Keratinocyte (primary cell): ENCODE measurements around the gene OXNAD1. TPM values are rescaled to one million over a fixed set of nuclear protein-coding genes. Genes with fewer than 3 reads are reported as not detected.

Source experiments
- DNase-seq: peaks from one replicate; pipeline ENCODE4 v3.0.0-alpha.2; 2011; ENCODE audit warnings: low read depth, missing footprints, low spot score
- FAIRE-seq: peaks from 2 replicates; lab custom pipeline; 2011; peaks lifted over from hg19 to GRCh38; lab: Jason Lieb, UNC
- H2AFZ ChIP-seq: 2 replicates; pipeline ENCODE4 v1.6.0; 2012; ENCODE audit warnings: low read length, control low read depth, inconsistent platforms; ENCODE audit not compliant: control insufficient read depth
- H3K27ac ChIP-seq: 2 replicates; pipeline ENCODE4 v1.5.1; 2011; ENCODE audit warnings: low read length; ENCODE audit not compliant: control insufficient read depth, insufficient read depth
- H3K27me3 ChIP-seq: 3 replicates; pipeline ENCODE4 v1.6.0; 2011; ENCODE audit warnings: low read length; ENCODE audit not compliant: control insufficient read depth, insufficient read depth; ENCODE audit errors: extremely low read depth
- H3K36me3 ChIP-seq, 2 experiments: 2 replicates in 1 of 2; 3 replicates in 1 of 2; pipeline ENCODE4 v1.5.1; 2011; ENCODE audit warnings: low read length in 2 of 2, mild to moderate bottlenecking in 1 of 2; ENCODE audit not compliant: control insufficient read depth in 2 of 2, insufficient read depth in 2 of 2; ENCODE audit errors: extremely low read depth in 1 of 2
- H3K4me1 ChIP-seq: 3 replicates; pipeline ENCODE4 v1.5.1; 2011; ENCODE audit warnings: low read length; ENCODE audit not compliant: control insufficient read depth, insufficient read depth; ENCODE audit errors: extremely low read depth
- H3K4me2 ChIP-seq: 3 replicates; pipeline ENCODE4 v1.6.0; 2011; ENCODE audit warnings: low read depth, low read length; ENCODE audit not compliant: control insufficient read depth, insufficient read depth; ENCODE audit errors: extremely low read depth
- H3K4me3 ChIP-seq, 3 experiments: fragments of 200-600 bp in 1 of 3; sonication (generic) in 1 of 3; 2 replicates in 2 of 3; 3 replicates in 1 of 3; pipeline ENCODE4 v1.5.1; 2011 to 2016; ENCODE audit warnings: low read length in 3 of 3, mild to moderate bottlenecking in 3 of 3, control low read depth in 2 of 3, inconsistent platforms in 1 of 3, low read depth in 1 of 3, mixed read lengths in 1 of 3, mixed run types in 1 of 3, moderate library complexity in 1 of 3; ENCODE audit not compliant: control insufficient read depth in 2 of 3, insufficient read depth in 2 of 3; ENCODE audit errors: extremely low read depth in 1 of 3
- H3K79me2 ChIP-seq: 2 replicates; pipeline ENCODE4 v1.6.0; 2012; ENCODE audit warnings: low read length; ENCODE audit not compliant: control insufficient read depth, insufficient read depth
- H3K9ac ChIP-seq: 3 replicates; pipeline ENCODE4 v1.6.0; 2011; ENCODE audit warnings: low read length; ENCODE audit not compliant: control insufficient read depth, insufficient read depth; ENCODE audit errors: extremely low read depth
- H3K9me1 ChIP-seq: 3 replicates; pipeline ENCODE4 v1.6.0; 2011; ENCODE audit warnings: low read length; ENCODE audit not compliant: control insufficient read depth, insufficient read depth; ENCODE audit errors: extremely low read depth
- H3K9me3 ChIP-seq: 2 replicates; pipeline ENCODE4 v1.5.1; 2012; ENCODE audit warnings: low read depth, low read length; ENCODE audit not compliant: control insufficient read depth
- H4K20me1 ChIP-seq: 3 replicates; pipeline ENCODE4 v1.6.0; 2011; ENCODE audit warnings: low read length; ENCODE audit not compliant: control insufficient read depth, insufficient read depth; ENCODE audit errors: extremely low read depth
- EZH2 ChIP-seq: IDR thresholded peaks from one replicate; pipeline ENCODE4 v1.6.1; 2012; ENCODE audit warnings: inconsistent platforms, mild to moderate bottlenecking, low read length, moderate library complexity
- dilution Hi-C: fragments of 300-500 bp; cut with MboI; formaldehyde crosslinking; loops from one replicate; pipeline ENCODE4 v1.7.0; 2020; ENCODE audit warnings: low sequenced_read_pairs; ENCODE audit not compliant: extremely low pct_ligation_motif_present
- polyA plus RNA-seq, 5 experiments: library from polyadenylated mRNA; depleted of rRNA in 3 of 5; stranded (reverse) in 3 of 5; stranded (forward) in 1 of 5; unstranded in 1 of 5; fragments of >200 nt; gene quantifications; 1 replicate in 1 of 5; 2 replicates in 3 of 5; 3 replicates in 1 of 5; pipeline versions ENCODE4 v1.2.1 to v1.2.3, GENCODE V29; 2011 to 2012; ENCODE audit warnings: missing spikeins in 2 of 5, low read depth in 1 of 5, low replicate concordance in 1 of 5
- TF ChIP-seq, protein P1 (sequence below), 3 experiments: IDR thresholded peaks in 1 of 3; conservative IDR thresholded peaks in 1 of 3; optimal IDR thresholded peaks in 1 of 3; 2 replicates in 2 of 3; 3 replicates in 1 of 3; pipeline versions ENCODE3 to v1.5.1; 2011; ENCODE audit warnings: low read length in 3 of 3, mild to moderate bottlenecking in 3 of 3, moderate library complexity in 2 of 3, control low read depth in 1 of 3, inconsistent platforms in 1 of 3; ENCODE audit not compliant: insufficient read depth in 2 of 3; ENCODE audit errors: extremely low read depth in 1 of 3

The OXNAD1 gene
- polyA plus RNA-seq, 1 donor (not counting 4 experiments of a cell fraction or from before 2014, with no cell fraction given) = 15.2 TPM

DNA sequence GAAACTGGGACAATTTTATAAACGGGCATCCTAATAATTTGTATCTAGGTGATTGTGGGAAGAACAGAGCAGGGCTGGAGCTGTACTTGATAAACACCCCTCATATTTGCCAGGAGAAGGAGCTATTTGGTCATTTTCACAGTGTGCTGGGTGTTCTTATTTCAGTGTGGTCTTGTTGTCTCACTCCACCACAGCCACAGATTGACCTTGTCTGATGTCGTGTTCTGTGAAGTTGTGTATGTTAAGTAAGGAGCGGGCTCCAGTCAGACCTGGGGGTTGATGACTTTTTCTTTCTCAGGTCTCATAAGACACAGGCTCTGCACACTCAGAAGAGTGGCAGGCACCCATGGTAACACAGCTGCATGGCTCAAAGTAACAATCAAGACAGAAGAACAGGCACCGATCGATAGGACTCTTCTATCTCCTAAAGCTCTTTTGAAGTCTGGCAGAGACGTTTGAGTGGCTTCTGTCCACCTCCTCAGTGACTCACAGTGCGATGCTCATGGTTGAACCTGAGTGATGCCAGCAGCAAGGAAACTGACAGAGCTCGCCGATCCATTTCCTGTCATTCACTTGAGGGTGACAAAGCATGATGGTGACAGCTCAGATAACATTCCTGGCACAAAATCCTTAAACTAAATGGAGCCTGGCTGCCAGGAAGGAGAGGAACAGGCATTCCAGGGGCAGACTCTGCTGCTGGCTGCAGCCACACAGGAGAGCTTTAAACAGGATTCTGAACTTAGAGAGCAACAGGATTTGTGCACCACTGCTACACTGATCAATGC is 21.1 kb upstream of the OXNAD1 start:
- DNase-seq = no peak
- no peak overlapping the region for H3K4me2 ChIP-seq

DNA sequence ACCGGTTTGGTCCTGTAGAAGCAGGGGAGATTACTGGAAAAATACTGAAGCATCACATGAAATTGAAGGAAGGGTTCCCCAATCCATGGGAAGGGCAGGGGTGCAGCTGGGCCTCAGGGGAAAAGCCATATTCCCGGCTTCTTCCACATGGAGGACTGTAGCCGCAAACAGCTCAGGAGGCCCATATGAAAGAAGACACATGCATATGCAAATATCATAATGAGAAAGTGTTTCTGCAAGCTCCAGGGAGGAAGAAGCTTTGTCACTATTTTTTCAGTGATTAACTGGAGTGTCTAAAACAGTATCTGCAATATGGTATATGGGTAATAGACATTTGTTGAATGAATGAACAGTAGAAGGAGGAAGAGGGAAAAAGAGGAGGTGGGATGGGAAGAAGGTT is 19.4 kb upstream of the OXNAD1 start:
- Histone ChIP-seq H3K4me2 (no peak overlapping the region), H3K79me2 (no peaks in the 10 kb centered on the region), H3K9me1 (no peaks in the 10 kb centered on the region), H3K27me3 (no peaks in the 10 kb centered on the region), H3K9me3 (no peaks in the 10 kb centered on the region), H3K36me3 (no peaks in the 10 kb centered on the region), H2AFZ (no peak overlapping the region), H3K27ac (no peak overlapping the region), H4K20me1 (no peaks in the 10 kb centered on the region), H3K4me1 (peaks cover under 1% of the 10 kb centered on the region), H3K9ac (no peak overlapping the region), H3K4me3 (no peak overlapping the region)
- dilution Hi-C loops = no loop called here
- DNase-seq (no peak), FAIRE-seq (no peak)
- TF ChIP-seq EZH2 = no peak
- TF ChIP-seq, protein P1, sequence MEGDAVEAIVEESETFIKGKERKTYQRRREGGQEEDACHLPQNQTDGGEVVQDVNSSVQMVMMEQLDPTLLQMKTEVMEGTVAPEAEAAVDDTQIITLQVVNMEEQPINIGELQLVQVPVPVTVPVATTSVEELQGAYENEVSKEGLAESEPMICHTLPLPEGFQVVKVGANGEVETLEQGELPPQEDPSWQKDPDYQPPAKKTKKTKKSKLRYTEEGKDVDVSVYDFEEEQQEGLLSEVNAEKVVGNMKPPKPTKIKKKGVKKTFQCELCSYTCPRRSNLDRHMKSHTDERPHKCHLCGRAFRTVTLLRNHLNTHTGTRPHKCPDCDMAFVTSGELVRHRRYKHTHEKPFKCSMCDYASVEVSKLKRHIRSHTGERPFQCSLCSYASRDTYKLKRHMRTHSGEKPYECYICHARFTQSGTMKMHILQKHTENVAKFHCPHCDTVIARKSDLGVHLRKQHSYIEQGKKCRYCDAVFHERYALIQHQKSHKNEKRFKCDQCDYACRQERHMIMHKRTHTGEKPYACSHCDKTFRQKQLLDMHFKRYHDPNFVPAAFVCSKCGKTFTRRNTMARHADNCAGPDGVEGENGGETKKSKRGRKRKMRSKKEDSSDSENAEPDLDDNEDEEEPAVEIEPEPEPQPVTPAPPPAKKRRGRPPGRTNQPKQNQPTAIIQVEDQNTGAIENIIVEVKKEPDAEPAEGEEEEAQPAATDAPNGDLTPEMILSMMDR (optimal IDR thresholded peaks at IDR 0.05 in 1 of 3, IDR thresholded peaks at IDR 0.05 in 1 of 3, conservative IDR thresholded peaks at IDR 0.05 in 1 of 3; ENCODE audit: extremely low read depth in 1 of 3, insufficient read depth in 2 of 3, low read length in 3 of 3) = no peak

More for the DNA sequence above, 21.1 kb upstream of the OXNAD1 start:
- Histone ChIP-seq H3K36me3 (no peaks in the 10 kb centered on the region), H3K9ac (no peak overlapping the region), H3K4me1 (peaks cover 5% of the 10 kb centered on the region), H3K9me3 (no peaks in the 10 kb centered on the region), H3K27ac (no peak overlapping the region), H3K79me2 (no peaks in the 10 kb centered on the region), H3K27me3 (no peaks in the 10 kb centered on the region), H4K20me1 (no peaks in the 10 kb centered on the region), H3K4me3 (no peak overlapping the region), H2AFZ (no peak overlapping the region), H3K9me1 (no peaks in the 10 kb centered on the region)
- dilution Hi-C loops = no loop called here
- no peak for TF ChIP-seq EZH2
- TF ChIP-seq, protein P1 (optimal IDR thresholded peaks at IDR 0.05 in 1 of 3, IDR thresholded peaks at IDR 0.05 in 1 of 3, conservative IDR thresholded peaks at IDR 0.05 in 1 of 3; ENCODE audit: extremely low read depth in 1 of 3, insufficient read depth in 2 of 3, low read length in 3 of 3) = no peak
- no peak for FAIRE-seq
